Daoy (cell line): ENCODE measurements around the gene ZNF396. TPM values are rescaled to one million over a fixed set of nuclear protein-coding genes. Genes with fewer than 3 reads are reported as not detected.
A peak's percentile ranks its signal among the peaks of the same experiment; 100 is the strongest.

Source experiments
- DNase-seq: peaks from one replicate; pipeline ENCODE4 v3.0.0-alpha.2; 2015; ENCODE audit warnings: low read depth
- total RNA-seq: library from RNA; depleted of rRNA; stranded (reverse); fragments of >200 nt; shearing (Covaris generic); gene quantifications from 2 replicates; pipeline ENCODE4 v1.2.3, GENCODE V29; 2014; rRNA removed

Gene ZNF396
- total RNA-seq = 0.74 and 5.4 TPM in 2 replicates

GRCh38 chr18:35376742-35377695, at the start of gene ZNF396:
TSS of gene ZNF396 (minus strand) at chr18:35377337. CDS start at chr18:35374292, 3,045 bp downstream.
- peak; percentile 76 for DNase-seq

- DNase-seq = no peak
Measured at GRCh38 chr18:35426786-35427185, 49.6 kb upstream of the ZNF396 start.

GRCh38 chr18:35424356-35424755, 47.2 kb upstream of the ZNF396 start:
- no peak for DNase-seq

GRCh38 chr18:35422237-35422636, 45.1 kb upstream of the ZNF396 start:
- no peak for DNase-seq

GRCh38 chr18:35418610-35419009, 41.5 kb upstream of the ZNF396 start:
- DNase-seq = no peak

- DNase-seq = no peak
Measured at GRCh38 chr18:35417223-35417622, 40.1 kb upstream of the ZNF396 start.

GRCh38 chr18:35415511-35416073, 38.5 kb upstream of the ZNF396 start:
- DNase-seq = no peak

- DNase-seq = no peak
Measured at GRCh38 chr18:35413163-35413511, 36.0 kb upstream of the ZNF396 start.

GRCh38 chr18:35411625-35412351, 34.7 kb upstream of the ZNF396 start:
- no peak for DNase-seq

- DNase-seq = no peak
Measured at GRCh38 chr18:35410561-35410960, 33.4 kb upstream of the ZNF396 start.

GRCh38 chr18:35409911-35410310, 32.8 kb upstream of the ZNF396 start:
- peak; percentile 9 for DNase-seq

- DNase-seq = no peak
Measured at GRCh38 chr18:35408843-35409261, 31.7 kb upstream of the ZNF396 start.

GRCh38 chr18:35407871-35408481, 30.8 kb upstream of the ZNF396 start:
- DNase-seq = peak; percentile 60

- DNase-seq = peak; percentile 6
Measured at GRCh38 chr18:35406666-35407065, 29.5 kb upstream of the ZNF396 start.

GRCh38 chr18:35397976-35398375, 20.8 kb upstream of the ZNF396 start:
- DNase-seq = no peak

- DNase-seq = no peak
Measured at GRCh38 chr18:35393716-35394115, 16.6 kb upstream of the ZNF396 start.

- DNase-seq = no peak
Measured at GRCh38 chr18:35392375-35392774, 15.2 kb upstream of the ZNF396 start.

- DNase-seq = no peak
Measured at GRCh38 chr18:35390951-35391700, 14.0 kb upstream of the ZNF396 start.

GRCh38 chr18:35389095-35389618, 12.0 kb upstream of the ZNF396 start:
- peak; percentile 27 for DNase-seq

- no peak for DNase-seq
Measured at GRCh38 chr18:35387152-35387571, 10.0 kb upstream of the ZNF396 start.

GRCh38 chr18:35386600-35387100, 9.5 kb upstream of the ZNF396 start:
- peak; percentile 74 for DNase-seq
